Activated CD8-positive, alpha-beta memory T cell treated with anti-CD3 and anti-CD28 coated beads, Interleukin-2, amount 50 U/mL, for 48 hours (primary cell): ENCODE measurements around the gene PARP1.

ENCODE experiments used
- DNase-seq: peaks from one replicate; pipeline ENCODE4 v3.0.0-alpha.2; 2020

Gene PARP1

DNA sequence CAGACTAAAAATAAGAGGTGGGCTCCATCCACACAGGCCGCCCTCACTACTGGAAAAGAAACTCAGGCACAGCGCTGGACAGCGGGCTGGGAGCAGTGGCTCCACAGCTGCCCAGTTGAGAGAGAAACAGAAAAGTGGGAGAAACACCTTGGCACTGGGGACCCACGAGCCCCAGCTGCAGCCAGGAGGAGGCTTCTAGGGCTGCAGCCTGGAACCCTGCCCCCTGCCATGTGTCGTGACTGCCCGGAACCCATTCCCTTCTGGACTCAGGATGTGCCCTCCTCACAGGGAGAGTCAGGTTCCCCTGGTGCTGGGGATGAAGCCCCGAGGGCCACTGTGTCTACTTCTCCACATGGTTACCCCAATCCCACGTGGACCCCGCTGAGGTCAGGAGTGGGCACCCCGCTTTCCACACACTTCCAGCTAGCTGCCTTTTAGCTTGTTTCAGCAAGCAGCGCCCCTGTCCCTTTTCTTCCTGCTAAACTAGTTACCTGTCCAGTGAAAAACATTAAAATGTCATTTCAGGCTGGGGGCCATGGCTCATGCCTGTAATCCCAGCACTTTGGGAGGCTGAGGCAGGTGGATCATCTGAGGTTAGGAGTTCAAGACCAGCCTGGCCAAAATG lies 35.9 kb downstream of the PARP1 start:
- DNase-seq: no peak

DNA sequence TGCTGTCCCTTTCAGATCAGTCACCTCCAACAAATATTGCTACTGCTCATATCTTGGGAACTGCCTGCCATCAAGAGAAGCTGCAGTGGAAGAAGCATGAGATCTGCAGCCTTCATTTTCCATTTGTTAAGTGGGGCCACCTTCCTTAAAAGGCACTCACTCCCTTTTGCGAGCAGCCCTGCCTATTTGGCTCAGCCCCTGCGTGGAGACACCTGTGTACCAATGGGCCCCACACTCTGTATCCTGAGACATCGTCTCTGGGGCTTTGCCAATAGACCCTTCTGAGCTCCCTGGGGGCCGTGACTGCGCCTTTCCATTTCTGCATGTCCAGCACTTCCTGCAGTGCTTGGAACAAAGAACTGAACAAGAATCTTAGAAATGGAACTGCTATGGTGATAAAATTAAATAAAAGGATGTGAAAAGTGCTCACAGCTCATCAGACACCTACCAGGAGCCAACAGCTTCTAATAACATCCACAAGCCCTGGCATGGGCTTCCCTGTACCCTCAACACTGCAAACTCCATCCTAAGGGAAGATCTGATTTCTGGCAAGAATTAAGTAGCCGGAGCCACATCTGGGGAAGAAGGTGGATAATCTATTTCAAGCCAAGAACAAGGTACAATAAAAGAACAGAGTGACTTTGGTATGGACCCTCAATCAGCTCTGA lies 36.7 kb downstream of the PARP1 start:
- no peak for DNase-seq

DNA sequence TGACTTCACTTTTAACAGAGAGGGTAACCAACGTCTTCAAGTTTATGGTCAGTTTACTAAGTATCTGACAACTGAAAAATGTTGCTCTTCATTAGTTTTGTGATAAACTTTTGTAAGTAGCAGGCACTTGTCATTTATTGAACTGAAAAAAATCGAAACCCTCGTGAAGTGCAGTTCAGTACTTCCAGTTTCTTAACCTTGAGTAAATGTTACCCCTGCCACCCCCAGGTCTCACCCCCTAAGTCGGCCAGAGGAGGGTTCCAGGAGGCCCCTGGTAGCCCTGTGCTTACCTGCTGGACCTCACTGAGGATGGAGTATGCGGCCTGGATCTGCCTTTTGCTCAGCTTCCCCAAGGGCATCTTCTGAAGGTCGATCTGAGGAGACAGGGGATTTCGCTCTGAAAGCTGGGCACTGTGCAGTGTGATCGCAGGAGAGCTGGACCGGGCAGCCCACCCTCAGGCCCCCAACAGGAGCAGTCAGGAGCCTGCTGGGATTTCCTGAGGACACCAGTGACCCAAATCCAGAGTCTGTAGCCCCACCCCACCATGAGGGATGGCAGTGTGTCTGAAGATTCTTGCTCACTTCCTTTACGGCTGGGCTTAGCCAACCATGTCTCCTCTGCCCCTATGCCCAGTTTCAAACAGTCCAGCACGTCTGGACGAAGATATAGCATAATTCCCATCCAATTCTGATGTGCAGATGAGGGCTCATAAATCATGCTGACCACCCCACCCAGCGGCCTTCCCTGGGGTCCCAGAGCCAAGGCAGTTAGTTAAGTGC lies 37.6 kb downstream of the PARP1 start:
- no peak for DNase-seq

DNA sequence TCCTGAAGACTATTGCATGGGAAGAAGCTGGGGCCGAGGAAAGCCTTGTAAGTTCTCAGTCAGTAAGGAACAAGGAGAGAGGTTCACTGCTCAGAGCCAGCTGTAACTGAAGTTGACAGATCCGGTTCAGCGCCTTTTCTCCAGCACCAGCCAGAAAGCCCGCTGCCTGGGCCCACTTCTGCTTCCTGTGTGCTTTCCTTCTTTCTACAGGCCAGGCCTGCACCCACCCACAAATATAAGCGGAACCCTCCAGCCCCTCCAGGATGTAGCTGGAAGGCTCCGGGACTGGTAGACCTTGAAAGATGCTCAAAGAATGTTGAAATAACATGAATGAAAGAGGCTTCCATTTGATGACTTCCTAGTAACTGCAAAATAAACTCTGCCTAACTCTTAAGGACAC lies 38.8 kb downstream of the PARP1 start:
- DNase-seq: no peak

DNA sequence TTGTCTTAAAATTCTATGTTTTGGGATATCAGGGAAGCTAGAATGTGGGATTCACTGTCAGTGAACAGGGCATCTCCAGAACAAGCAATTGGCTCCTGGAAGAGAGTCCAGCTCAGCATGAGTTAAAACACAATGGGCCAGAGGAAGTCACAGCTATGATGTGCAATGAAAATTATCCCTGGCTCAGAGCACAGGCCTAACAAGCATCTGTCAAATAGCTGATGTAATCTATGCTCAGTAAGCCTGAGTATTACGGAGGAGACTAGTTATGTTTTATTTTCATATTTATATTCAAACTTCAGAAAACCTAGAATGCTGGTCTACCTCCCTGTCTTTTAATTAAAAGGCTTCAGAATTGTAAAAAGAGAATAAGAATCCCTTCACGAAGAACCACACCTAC lies 41.6 kb downstream of the PARP1 start:
- no peak for DNase-seq

DNA sequence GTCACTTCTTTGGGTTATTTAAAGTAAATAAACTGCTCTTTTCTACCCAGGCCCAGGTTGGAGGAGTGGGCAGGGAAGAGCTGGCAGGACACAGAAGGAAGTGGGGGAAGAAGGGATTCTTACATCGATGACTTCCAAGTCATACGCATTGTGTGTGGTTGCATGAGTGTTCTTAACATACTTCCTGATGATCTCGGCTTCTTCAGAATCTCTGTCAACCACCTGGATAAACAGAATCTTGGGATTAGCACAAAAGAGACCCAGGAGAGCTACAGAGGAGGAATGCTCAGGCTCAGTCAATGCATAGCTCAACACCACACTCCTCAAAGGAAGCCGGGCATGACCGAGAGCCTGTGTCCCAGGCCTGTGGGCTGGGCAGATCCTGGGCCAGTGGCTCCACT lies 42.1 kb downstream of the PARP1 start:
- no peak for DNase-seq

DNA sequence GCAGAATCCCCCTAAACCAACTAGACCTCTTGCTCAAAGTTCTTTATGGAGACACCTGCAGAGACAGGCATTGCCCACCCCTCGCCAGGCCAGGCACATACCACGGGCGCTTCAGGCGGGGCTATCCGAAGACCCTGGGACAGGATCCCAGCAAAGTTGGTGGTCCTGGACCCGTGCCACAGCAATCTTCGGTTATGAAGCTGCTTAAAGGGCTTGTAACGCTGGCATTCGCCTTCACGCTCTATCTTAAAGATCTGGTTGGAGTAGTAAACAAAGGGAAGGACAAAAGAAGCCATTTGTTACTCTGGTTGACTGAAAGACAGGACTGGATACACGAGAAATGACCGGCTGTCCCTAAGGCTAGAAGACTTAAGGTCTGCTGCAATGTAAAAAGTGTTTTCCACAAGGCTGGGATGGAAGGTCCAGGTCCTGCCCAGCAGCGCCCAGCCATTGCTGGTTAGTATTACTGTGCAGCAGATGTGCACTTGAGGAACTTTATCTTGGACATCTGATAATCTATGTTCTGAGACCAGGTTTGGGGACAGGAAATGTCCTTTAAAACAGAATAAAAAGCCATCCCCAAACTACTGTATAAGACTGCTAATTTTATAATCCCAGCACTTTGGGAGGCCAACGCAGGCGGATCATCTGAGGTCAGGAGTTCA lies 42.9 kb downstream of the PARP1 start:
- no peak for DNase-seq

DNA sequence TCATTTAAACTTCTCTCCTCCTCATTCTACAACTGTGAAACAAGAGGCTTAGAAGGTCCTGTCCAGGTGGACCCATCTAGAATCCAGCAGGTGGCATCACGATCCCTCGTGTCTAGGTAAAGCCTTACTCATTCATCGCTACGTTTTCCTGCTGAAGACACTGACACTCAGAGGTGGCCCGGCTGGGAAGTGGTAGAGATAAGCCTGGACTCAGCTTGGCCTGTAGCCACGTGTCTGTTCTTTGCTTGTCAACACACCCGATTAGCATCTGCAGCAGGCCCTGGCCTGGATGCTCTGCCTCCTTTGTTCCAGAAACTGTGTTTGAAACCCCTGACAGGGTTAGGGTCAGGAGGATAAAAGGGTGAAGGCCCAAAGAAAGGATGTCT lies 43.4 kb downstream of the PARP1 start:
- DNase-seq: no peak

DNA sequence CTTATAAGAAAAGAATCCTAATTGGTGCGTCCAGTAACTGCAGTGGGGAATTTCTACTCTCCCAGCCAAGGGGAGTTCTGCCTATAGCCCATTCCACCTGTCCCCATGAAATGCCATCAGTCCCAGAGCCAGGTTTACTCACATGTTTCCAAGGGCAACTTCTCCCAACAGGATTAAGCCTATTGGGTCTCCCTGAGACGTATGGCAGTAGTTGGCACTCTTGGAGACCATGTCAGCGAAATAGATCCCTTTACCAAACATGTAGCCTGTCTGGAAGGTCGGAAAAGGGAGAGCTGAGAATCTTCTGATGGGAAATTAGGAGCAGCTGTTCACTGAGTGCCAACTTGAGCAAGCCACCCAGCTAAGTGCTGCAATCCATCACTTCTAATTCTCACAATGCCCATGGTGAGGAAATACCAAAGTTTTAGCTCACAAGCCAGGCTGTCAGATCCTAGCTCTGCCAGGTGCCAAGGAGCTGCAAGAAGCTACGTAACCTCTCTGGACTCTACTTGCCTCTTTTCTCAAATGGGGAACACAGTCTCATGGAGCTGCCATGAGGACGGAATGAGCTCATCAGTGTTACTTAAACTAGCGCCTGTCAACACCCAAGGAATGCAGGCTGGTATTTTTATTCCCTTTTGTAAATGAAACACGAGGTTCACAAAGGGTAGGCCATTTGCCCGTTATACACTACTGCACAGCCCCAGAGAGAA lies 43.9 kb downstream of the PARP1 start:
- no peak for DNase-seq

DNA sequence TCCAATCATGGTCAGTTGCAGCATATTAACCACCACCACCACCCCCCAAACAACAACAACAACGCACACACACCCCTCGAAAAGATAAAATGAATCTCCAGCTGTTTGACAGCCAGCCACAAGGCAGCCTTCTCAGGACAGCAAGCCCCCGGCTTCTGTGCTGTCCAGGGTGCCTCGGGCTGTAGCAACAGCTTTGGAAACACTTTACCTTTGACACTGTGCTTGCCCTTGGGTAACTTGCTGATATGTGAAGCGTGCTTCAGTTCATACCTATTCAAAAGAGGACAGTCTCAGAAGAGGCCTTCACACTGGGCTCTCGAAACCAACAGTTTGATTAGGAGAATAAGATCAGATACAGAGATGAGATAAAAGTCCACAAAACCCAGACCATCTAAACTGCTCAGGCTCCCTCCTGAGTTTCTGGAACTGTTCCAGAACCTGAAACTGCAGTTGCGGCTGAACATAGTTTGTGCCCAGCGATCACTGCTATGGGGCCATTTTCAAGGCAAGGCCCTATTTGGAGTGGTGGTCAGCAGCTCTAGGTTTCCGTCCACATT lies 44.9 kb downstream of the PARP1 start:
- no peak for DNase-seq

DNA sequence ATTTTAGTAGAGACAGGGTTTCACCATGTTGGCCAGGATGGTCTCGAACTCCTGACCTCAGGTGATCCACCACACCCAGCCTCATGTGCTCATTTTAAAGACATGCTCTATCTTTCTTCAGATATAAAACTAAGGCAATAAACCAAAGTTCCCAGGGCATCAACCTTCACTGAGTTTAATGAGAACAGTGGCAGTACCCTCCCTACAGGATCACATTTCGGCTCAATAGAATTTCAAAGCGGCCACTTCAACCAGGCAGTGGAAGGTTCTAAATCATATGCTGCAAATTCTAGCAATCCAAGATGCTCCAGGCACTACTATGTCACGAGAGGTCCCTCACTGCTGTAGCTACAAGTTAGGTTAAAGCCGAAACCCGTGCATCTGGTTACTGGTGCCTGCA lies 45.5 kb downstream of the PARP1 start:
- no peak for DNase-seq

DNA sequence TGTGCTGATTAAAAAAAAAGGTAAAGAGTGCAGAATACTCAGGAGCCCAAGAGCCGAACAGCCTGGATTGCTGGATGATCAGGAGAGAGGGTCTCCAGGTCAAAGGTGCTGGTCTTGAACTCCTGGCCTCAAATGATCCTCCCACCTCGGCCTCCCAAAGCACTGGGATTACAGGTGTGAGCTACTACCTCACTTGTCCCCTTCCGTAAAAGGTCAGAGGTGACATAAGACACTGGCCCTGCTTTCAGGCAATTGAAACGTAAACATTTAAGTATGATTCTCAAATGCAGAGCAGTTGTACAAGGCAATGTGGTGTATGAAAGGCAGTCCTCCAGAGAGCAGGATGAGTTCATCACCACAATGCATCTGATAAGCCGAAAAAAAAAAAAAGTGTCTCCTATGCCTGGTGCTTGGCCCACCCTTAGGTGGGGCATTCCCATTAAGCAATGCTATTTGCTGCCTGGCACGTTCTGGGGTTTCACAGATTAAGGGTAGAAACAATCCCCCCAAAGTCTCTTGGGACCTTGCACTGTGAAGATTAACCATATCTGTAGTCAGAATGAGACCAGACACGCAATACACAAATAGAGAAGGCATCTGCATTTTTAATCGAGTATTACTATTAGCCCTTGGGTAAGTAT lies 47.7 kb downstream of the PARP1 start:
- no peak for DNase-seq

DNA sequence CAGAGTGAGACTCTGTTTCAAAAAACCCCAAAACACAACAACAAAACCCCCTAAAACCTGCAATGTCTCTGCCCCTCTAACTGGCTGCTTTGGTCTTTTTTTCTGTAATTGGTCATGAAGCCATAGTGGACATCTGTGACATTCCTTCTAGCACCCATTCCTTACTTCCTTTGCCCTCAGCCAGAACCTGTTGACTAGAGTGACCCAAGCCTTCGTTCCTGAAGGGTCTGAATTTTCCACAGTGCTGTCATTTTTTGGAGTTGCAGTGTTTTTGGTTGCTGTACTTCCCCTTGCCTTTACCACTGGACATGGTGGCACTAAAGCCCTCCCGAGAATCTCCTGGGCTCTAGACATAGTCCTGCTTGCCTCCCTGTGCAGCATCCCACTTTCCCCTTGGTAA lies 50.5 kb downstream of the PARP1 start:
- DNase-seq: no peak

DNA sequence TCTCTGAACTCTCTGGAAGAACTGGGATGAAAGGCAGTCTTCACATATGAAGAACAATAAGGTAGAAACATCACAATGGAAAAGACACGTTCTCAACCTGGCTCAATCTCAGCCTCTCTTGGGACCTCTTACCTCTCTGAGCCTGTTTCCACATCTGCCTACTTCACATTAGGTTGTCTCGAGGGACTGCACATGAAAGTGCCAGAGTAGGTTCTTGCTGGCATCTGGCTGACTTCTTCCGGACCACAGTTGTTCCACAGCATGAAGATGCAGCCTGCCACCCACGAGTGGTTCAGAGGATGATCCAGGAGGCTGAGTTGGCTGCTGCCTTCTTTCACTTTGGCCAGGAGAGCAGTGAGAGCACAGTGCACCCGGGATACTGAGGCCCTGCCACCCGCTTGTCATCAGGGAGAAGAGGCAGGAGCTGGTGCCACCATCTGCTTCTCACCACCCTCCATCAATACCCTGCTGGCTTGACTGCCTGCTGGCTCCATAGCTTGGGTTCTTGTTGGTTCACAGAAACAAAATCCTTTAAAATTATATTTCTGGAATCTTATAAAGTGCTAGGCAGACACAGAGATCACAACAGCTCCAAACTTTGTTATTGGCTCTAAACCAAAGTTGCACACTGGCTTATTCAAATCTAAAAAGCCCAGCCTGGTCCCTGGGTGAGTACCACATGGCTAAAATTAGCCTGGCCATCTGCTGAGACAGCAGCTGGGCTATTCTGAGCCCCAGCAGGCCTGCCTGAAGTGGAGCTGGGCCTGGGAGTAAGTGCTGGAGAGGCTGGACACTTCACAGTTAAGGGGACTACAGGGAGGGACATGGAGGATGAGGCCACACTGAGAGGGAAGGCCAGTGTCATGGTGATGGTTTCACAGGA lies 52.0 kb downstream of the PARP1 start:
- no peak for DNase-seq

DNA sequence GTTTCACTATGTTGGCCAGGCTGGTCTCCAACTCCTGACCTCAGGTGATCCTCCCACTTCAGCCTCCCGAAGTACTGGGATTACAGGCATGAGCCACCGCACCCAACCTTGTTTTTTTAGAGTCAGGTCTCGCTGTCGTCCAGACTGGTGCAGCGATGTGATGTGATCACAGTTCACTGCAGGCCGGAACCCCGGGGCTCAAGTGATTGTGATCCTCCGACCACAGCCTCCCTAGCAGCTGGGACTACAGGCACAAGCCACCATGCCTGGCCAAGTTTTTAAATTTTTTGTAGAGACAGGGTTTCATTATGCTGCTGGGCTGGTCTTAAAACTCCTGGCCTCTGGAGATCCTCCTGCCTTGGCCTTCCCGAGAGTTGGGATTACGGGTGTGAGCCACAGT lies 52.9 kb downstream of the PARP1 start:
- DNase-seq: no peak

DNA sequence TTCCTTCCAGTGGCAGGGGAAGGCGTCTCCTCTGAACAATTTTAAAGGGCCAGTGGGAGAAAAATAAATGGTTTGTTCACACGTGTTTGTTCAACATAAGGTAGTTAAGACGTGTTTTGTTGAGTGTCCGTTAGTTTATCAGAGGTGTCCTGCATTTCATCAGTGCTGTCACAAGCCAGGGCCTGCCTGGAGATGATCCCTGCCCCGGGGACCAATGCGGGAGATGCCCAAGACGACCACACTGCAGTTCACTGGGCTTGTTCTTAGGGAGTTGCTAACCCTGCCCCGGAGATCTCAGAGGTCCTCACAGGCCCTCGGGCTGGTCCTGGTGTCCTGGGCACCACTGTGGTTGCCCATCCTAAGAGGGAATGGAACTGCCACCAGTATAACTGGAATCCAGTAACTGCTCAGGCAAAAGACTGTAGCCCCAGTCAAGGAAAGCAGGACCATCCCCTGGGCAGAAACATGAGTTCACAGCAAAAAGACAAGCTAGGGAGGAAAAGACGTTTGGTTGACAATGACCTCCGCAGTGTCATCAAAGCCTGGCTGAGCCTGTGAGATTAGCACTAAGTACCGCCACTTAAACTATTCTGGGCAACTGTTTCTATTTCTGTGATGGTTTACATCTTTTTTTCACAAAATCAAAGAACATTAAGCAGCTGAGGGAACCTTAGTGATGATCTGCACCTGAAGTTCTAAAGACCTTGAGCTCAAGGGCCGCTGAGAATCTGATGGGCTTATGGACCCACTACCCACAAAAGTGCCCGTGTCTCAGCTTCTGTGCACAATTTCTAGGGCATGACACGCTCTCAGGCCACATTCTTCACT lies 54.0 kb downstream of the PARP1 start:
- no peak for DNase-seq

DNA sequence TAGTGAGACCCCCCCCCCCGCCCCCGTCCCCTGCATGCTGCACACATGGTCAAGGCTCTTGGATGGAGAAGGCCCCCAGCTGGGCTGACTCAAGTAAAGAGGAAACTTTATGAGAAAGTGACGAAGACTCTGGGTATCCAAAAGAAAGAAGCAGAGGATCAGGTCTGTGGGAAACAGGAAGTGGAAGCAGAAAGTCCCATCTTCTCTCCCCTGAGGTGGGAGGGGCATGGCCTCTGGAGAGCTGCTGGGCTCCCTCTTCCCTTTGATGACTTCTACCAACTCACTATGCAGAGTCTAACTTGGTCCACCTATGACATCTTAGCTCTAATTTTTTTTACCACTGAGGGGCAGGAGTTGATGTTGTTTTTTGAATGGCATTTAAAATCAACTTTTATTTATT lies 56.2 kb downstream of the PARP1 start:
- no peak for DNase-seq

DNA sequence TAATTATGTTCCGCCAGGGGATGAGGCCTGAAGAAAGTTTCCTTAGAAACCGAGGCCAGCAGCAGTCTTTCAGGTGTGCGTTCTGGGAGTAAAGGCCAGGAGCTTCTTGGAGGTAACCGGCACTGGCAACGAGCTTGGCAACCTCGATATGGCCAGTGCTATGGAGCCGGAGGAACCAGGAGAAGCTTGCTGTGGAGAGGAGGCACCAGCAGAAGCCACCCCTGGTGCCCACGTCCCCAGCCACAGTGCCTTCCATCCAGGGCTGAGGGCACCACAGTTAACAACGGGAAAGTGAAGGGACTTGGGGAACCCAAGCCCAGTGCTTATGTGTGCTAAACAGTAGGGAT lies 57.4 kb downstream of the PARP1 start:
- DNase-seq: no peak

DNA sequence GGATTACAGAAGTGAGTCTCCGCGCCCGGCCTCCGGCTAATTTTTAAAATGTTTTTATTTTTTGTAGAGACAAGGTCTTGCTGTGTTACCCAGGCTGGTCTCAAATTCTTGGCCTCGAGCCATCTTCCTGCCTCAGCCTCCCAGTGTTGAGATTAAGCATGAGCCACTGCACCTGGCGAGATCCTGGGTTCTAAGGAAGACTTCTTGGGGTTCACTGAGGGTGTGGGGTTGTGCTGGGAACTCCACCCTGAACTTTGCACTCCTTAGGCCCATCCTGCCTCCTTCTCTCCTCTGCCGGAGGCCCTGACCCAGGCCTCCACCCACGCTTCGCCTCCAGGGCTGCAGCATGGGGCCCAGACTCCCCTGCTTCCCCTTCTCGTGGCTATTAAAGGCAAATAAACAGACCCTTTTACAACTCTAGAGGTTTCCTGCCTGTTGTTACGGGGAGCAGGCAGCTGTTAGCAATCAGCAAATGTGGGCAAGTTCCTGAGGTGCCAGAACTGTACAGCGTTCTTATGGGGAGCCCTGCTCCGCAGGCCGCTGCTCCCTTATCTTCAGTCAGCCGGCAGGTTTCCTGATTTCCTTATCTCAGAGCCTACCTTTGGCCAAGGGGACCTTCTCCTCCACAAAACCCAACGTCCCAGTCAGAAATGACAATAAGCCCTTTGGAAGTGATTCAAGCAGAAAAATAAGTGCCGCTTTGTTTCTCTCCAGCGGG lies 57.9 kb downstream of the PARP1 start:
- DNase-seq: no peak

DNA sequence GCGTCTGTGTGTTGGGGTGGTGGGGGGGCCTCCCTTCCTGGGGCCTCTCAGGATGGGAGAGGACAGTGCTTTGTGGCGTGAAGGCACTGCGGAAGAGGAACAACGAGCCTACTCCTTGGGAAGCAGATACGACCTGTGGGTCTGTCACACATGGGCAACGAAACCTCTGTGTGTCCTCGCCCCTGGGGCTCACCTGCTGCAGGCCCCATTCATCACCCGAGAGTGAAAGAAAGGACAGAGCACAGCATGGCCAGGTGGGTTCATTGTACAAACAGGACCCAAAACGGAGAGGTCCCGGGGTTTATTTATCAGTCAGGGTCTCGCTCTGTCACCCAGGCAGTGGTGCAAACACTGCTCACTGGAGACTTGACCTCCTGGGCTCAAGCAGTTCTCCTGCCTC lies 58.8 kb downstream of the PARP1 start:
- DNase-seq: no peak
